NCI-H1694 treated with DMSO at 0.1 percent for 48 hours (cell line): ENCODE measurements around the gene CLHC1.
"Not testable (repeated sequence)": the region's sequence is repeated elsewhere in the genome, so short reads cannot be mapped to it uniquely, and the experiment has no call there.

Source experiments
- DNase-seq: peaks from one replicate; lab custom pipeline; 2025; lab: John Stamatoyannopoulos, UW

CLHC1 gene

DNA sequence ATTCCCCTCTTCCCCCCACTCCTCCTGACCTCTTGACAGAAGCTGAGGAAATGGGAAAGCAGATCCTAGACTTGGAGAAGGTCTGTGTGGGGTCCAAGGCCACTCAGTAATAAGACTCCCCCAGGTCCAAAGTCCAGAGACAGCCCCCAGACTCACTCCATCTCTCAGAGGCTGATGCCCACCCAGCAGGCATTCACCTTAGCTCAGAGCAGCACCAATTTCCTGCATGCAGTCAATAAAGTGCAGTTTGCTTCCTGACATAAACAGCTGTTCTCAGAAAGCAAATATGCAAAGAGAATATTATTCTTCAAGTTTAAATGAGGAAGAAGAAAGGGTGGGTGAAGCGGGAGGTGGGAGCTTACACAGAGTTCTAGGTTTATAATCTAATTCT is 97.8 kb downstream of the CLHC1 start:
- DNase-seq, result no peak

DNA sequence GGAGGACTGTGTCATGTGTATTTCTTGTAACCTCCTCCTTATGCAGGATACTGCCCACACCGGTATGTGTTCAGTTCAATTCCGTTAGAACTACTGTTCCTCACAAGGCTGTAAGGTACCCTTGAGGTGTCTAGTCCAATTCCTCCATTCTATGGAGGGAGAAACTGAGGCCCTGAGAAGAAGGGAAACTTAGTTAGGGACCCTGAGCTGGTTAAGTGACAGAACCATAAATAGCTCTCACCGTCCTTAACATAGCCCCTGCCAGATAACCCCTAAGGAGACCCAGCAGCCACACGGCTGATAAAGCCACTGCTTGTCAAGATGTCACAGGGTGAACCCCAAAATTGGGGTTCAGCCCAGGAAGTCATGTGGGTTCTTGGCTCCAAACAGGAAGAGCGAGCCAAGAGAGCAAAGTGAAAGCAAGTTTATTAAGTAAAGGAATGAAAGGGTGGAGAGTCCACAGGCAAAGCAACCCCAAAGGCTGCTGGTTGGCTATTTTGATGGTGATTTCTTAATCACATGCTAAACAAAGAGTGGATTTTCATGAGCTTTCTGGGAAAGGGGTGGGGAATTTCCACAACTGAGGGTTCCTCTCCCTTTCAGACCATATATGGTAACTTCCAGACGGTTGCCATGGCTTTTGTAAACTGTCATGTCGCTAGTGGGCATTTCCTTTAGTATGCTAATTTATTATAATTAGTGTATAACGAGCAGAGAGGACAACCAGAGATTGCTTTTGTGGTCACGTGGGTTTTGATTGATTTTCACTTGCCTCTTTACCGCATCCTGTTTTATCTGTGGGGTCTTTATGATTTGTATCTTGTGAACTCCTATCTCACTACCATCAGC is 98.4 kb downstream of the CLHC1 start:
- no peak for DNase-seq

DNA sequence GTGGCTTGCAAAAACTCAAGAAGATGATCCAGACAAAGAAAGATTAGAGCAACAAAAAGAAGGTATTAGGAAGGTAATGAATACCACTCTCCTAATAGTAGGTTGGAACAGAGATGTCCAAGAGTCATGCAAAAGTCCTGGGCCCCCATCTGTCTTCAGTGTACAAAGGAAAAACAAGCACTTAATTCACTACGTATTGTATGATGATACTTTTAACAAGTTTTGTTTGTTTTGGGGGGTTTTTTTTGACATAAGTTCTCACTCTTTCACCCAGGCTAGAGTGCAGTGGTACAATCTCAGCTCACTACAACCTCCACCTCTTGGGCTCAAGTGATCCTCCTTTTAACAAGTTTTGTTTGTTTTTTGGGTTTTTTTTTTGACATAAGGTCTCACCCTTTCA is 101.2 kb downstream of the CLHC1 start:
- no peak for DNase-seq

DNA sequence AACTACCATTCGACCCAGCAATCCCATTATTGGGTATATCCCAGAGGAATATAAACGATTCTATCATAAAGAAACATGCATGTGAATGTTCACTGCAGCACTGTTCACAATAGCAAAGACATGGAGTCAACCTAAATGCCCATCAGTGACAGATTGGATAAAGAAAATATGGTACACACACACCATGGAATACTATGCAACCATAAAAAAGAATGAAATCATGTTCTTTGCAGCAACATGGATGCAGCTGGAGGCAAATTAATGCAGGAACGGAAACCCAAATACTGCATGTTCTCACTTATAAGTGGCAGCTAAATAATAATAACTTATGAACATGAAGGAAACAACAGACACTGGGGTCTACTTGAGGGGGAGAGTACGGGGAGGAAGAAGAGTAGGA is 105.5 kb downstream of the CLHC1 start:
- DNase-seq, result not testable (repeated sequence)
